PC-9 (cell line): ENCODE measurements around the gene CTNNA3.

ENCODE experiments used
- CTCF ChIP-seq: fragments of 200-600 bp; sonication (generic); conservative IDR thresholded peaks from 2 replicates; pipeline ENCODE4 v1.6.1; 2017; ENCODE audit warnings: mixed run types, antibody characterized with exemption, mild to moderate bottlenecking, moderate library complexity
- EZH2 ChIP-seq: fragments of 200-600 bp; sonication (generic); IDR thresholded peaks from 2 replicates; pipeline ENCODE4 v1.8.0; 2017; ENCODE audit warnings: antibody characterized with exemption, low read depth

GRCh38 chr10:66832781-66833422 is 863.1 kb downstream of the CTNNA3 start:
- TF ChIP-seq CTCF: no peak
- no peak for TF ChIP-seq EZH2
